Middle frontal gyrus (tissue), 1 donor: ENCODE measurements around the gene HCN1.
"Not testable (repeated sequence)": the region's sequence is repeated elsewhere in the genome, so short reads cannot be mapped to it uniquely, and the experiment has no call there.

ENCODE experiments used
- DNase-seq: peaks from one replicate; pipeline ENCODE4 v3.0.0-alpha.2; 2015; ENCODE audit warnings: low spot score; ENCODE audit errors: extremely low spot score

The HCN1 gene

GRCh38 chr5:45417285-45417998 lies 278.7 kb downstream of the HCN1 start:
- no peak for DNase-seq

- no peak for DNase-seq
Measured at GRCh38 chr5:45414620-45415573, 281.3 kb downstream of the HCN1 start.

DNA sequence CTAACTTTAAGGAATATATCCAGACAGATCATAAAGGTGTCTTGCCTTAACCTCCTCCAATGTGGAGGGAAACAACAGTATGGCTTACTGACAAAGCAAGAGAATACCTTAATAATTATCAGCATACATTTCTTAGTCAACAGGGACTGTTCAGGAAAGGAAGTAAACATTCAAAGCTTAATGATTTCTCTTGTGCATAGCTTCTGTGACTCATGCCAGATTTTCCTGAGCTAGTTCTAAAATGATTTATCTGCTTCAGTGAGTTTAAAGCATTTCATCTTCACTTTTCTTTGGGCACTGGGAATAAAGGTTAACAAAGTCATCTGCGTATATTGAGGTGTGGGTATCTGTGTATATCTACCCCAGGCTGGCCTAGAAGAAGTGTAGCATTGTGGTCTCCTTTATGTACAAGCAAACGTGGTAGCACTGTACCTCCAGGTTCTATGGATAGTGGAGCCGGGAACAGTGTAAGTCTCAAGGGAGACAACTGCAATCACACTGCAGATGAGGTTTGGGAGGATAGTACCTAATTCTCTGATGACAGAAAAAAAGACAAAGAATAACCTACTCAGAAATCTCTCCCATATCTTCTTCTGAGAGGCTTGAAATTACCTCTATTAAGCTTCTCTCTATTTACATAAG lies 284.1 kb downstream of the HCN1 start:
- DNase-seq = no peak

GRCh38 chr5:45410304-45410995 lies 285.7 kb downstream of the HCN1 start:
- DNase-seq = no peak

GRCh38 chr5:45408067-45408466 lies 288.1 kb downstream of the HCN1 start:
- no peak for DNase-seq

DNA sequence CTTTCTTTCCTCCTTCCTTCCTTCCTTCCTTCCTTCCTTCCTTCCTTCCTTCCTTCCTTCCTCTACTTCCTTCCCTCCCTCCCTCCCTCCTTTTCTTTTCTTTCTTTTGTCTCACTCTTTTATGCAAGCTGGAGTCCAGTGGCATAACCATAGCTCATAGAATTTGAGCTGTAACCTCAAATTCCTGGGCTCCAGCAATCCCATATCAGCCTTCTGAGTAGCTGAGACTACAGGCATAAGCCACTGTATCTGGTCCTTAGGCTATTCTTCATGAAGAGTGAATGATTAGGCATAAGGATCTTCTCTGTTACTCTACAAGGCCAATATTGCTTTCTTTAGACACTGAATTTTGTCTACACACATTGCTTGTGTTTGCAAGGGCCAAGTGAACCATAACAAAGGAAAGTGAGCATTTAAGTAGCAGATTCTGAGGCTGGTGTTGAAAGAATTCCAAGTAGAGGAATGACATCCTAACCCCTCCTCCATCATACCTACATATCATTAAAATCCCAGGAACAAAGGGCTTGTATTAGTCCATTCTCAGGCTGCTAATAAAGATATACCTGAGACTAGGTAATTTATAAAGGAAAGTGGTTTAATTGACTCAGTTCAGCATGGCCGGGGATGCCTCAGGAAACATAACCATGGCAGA lies 293.2 kb downstream of the HCN1 start:
- no peak for DNase-seq

- no peak for DNase-seq
Measured at GRCh38 chr5:45399041-45399440, 297.1 kb downstream of the HCN1 start.

DNA sequence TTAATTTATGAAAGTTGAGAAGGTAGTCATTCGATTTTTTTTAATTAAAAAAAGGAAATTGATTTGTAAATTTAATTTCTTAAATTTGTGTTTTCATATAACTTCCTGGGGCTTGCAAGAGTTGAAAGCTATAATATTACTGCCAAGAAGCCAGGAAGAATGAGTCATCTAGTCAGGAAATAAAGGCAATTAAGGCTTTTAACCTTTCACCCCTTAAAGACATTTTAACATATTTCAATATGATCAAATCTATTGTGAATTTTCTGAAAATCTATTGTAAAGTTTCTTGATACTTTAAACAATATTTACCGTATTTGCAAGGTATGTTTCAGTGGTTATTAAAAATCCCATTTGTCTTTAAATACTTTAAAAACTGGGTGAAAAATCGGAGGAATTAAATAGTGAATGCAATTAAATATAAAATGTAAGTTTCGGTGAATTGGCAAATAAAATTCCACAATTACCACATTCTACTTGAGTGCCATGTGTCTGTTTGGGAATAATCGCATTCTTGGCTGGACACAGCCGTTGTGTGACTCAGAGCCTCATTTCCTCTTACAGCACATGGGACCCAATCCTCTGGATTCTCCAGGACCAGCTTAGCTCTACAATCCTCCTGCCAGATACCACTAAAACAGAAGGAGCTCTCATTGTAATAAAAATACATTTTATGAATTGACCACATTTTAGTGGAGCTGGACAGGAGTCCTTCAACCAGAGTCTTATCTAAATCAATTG lies 310.7 kb downstream of the HCN1 start:
- DNase-seq = no peak

DNA sequence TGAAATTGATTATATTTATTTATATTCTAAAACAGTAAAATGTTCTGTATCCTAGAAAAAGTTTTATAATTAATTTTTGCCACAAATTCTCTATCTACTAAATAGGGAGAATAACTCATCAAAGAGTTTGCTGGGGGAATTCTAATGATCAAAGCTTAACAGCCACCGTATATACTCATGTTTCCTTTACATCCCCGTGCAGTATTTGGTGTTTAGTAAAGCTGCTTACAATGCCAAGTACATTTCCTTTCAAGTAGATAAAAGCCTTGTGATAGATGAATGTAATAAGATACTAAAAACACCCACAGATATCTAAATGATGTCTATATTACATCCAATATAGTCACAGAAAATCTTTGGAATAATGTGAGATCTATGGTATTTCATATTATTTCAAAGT lies 312.2 kb downstream of the HCN1 start:
- no peak for DNase-seq

DNA sequence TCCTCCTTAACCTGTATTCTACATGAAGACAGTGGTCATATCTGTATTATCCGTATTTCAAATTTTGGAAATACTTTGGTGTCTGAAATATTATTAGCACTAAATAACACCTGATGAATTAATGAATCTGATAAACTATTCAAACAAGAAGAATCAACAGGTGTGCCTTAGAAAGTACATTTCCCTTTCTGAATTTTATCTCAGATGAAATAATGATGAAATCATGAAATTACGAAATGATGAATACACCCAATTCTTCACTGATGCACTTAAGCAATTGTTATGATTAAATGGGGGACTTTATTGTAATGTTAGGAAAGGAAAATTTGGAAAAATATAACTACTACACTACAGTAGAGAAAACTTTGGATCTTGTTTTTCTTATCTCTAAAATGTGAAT lies 313.6 kb downstream of the HCN1 start:
- DNase-seq = no peak

DNA sequence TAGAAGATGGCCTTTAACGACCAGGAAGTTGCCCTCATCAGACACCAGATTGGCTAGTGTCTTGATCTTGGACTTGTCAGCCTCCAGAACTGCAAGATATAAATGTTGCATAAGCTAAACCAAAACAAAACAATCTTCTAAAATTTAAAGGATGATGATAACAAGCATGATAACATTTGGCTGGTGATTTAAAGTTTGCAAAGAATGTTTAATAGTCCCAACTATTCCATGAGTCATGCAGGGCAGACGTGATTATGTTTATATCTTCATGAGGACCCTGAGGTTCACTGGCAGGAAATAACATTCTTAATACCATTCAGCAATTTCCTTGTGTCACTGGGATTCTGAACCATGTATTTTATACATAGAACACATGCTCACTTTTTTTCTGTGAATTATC lies 319.8 kb downstream of the HCN1 start:
- no peak for DNase-seq

- no peak for DNase-seq
Measured at GRCh38 chr5:45372629-45373028, 323.6 kb downstream of the HCN1 start.

- DNase-seq = not testable (repeated sequence)
Measured at GRCh38 chr5:45371423-45371822, 324.8 kb downstream of the HCN1 start.

- DNase-seq = no peak
Measured at GRCh38 chr5:45355189-45355992, 340.8 kb downstream of the HCN1 start.

GRCh38 chr5:45336464-45336863 lies 359.7 kb downstream of the HCN1 start:
- DNase-seq = no peak

- no peak for DNase-seq
Measured at GRCh38 chr5:45335978-45336377, 360.2 kb downstream of the HCN1 start.

DNA sequence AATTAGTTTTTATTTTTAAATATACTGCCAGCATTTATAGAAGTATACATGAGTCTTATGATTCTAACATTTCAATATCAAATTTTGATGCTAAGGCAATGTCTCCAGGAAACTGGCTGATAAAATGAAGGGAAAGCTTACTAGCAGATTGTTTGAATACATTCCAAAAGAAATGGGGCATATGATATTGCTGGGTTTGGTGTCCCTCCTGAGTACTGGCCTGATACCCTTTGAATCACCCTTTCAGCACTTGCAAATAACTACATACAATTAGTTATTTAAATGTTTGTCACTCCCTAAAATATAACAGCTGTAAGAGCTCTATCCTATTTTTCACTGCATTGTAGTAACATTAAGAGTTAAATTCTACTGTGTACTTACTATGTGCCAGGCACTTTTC lies 360.8 kb downstream of the HCN1 start:
- no peak for DNase-seq

DNA sequence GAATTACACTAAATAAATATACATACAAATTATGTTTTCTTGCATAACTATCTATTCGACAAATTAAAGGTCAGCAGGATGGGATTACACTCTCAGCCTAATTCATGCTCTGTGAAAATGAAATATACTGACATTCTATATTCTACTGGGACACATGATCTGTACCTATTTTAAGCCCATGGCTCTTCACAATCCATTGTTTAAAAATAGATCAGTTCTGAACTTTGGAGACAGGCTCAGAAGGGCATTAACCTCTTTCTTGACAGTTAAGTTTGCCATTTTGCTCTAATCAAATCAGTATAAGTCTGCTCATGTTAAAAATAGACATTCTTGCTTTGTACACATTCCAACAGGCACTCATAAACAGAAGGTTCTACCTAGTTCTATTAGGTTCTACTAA lies 361.2 kb downstream of the HCN1 start:
- no peak for DNase-seq

GRCh38 chr5:45312627-45313026 lies 383.6 kb downstream of the HCN1 start:
- DNase-seq = not testable (repeated sequence)
